GM12872 (cell line): Measurements from ENCODE around the gene CYP2W1.

ENCODE experiments used
- TF ChIP-seq, protein P1 (sequence below): IDR thresholded peaks from 3 replicates; pipeline ENCODE4 v1.5.1; 2011; ENCODE audit warnings: low read depth, mild to moderate bottlenecking, low read length, moderate library complexity; ENCODE audit not compliant: insufficient read depth

CYP2W1 gene

DNA sequence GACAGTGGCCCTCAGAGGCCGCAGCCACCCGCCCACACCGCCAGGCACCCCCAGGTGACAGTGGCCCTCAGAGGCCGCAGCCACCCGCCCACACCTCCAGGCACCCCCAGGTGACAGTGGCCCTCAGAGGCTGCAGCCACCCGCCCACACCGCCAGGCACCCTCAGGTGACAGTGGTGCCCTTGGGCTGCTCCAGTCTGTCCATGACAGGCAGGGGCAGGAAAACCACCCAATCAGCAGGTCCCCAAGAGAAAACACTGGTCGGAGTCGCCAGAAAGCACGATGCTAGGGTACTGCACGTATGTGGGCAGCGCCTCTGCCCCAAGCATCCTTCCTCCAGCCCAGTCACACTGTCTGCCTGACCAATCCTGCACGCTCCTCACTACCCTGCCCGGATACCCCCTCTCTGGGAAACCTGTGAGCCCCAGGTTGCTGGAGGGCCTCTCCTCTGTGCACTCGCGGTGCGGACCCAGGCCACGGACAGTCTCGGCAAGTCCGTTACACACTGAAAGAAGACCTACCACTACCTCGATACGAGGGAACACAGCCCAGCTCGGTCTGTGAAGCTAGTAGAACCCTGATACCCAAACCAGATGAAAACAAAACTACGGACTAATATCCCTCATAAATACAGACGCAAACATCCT lies 49.7 kb downstream of the CYP2W1 start:
- TF ChIP-seq, protein P1, sequence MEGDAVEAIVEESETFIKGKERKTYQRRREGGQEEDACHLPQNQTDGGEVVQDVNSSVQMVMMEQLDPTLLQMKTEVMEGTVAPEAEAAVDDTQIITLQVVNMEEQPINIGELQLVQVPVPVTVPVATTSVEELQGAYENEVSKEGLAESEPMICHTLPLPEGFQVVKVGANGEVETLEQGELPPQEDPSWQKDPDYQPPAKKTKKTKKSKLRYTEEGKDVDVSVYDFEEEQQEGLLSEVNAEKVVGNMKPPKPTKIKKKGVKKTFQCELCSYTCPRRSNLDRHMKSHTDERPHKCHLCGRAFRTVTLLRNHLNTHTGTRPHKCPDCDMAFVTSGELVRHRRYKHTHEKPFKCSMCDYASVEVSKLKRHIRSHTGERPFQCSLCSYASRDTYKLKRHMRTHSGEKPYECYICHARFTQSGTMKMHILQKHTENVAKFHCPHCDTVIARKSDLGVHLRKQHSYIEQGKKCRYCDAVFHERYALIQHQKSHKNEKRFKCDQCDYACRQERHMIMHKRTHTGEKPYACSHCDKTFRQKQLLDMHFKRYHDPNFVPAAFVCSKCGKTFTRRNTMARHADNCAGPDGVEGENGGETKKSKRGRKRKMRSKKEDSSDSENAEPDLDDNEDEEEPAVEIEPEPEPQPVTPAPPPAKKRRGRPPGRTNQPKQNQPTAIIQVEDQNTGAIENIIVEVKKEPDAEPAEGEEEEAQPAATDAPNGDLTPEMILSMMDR, result no peak

DNA sequence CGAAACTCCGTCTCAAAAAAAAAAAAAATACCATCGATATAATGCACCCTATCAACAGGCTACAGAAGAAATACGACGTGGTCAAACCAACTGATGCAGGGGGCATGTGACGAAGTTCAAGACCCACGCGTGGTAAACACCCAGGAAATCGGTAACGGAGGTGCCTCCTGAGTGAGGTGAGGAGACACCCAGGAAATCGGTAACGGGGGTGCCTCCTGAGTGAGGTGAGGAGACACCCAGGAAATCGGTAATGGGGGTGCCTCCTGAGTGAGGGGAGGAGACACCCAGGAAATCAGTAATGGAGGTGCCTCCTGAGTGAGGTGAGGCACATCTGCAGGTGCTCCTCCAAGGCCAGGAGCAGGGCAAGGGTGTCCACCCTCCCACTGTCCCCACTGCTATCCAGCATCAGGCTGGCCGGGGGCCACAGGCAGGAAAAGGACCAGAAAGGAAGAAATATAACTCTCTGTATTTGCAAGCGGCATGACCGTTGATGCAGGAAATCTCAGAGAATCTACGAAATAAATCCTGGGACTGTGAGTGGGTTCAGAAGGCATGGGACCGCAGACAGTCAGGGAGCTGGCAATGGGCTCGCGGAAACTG lies 50.7 kb downstream of the CYP2W1 start:
- TF ChIP-seq, protein P1, result no peak
